PC-3 (cell line): ENCODE data around the gene ANKMY2. TPM values are rescaled to one million over a fixed set of nuclear protein-coding genes. Genes with fewer than 3 reads are reported as not detected.

ENCODE experiments used
- ATAC-seq: fragments of 200-7000 bp; cut with Tn5 transposase; 2 replicates; pipeline ENCODE4 v1.9.1; 2020; ENCODE audit warnings: mild to moderate bottlenecking, moderate library complexity
- BruUV-seq: library from RNA; stranded (reverse); fragments of 400-500 nt; replicated peaks from 2 replicates; lab custom pipeline; 2021; lab: Mats Ljungman, UMichigan
- CTCF ChIA-PET: fragments of 300-600 bp; sonication (Branson Sonifier 250); formaldehyde crosslinking; loops from one replicate; lab custom pipeline; 2022; ENCODE audit warnings: antibody characterized with exemption; lab: Charles Lee
- POLR2A ChIA-PET: fragments of 300-600 bp; sonication (Branson Sonifier 250); formaldehyde crosslinking; loops from one replicate; lab custom pipeline; 2022; ENCODE audit warnings: antibody characterized with exemption; ENCODE audit not compliant: unreplicated experiment; lab: Charles Lee
- DNase-seq: peaks from one replicate; pipeline ENCODE4 v3.0.0-alpha.2; 2015
- H2AFZ ChIP-seq: fragments of 300-600 bp; sonication (generic); 2 replicates; pipeline ENCODE4 v1.6.0; 2016; ENCODE audit warnings: antibody characterized with exemption, low read length
- H3F3A ChIP-seq: fragments of 300-600 bp; sonication (generic); one replicate; pipeline ENCODE4 v1.6.0; 2017; ENCODE audit warnings: antibody characterized with exemption, low read length, control low read depth, mild to moderate bottlenecking; ENCODE audit not compliant: unreplicated experiment
- H3K27ac ChIP-seq: fragments of 300-600 bp; sonication (generic); 2 replicates; pipeline ENCODE4 v1.5.1; 2016; ENCODE audit warnings: mild to moderate bottlenecking, low read length
- H3K27me3 ChIP-seq: fragments of 300-600 bp; sonication (generic); 2 replicates; pipeline ENCODE4 v1.6.1; 2016; ENCODE audit warnings: low read length, mixed read lengths
- H3K36me3 ChIP-seq: fragments of 300-600 bp; sonication (generic); 2 replicates; pipeline ENCODE4 v1.6.1; 2016; ENCODE audit warnings: low read depth, mixed run types, low read length, mixed read lengths
- H3K4me1 ChIP-seq: fragments of 300-600 bp; sonication (generic); 2 replicates; pipeline ENCODE4 v1.5.1; 2016; ENCODE audit warnings: low read length; ENCODE audit not compliant: insufficient read depth
- H3K4me2 ChIP-seq: fragments of 300-600 bp; sonication (generic); 2 replicates; pipeline ENCODE4 v1.6.0; 2016; ENCODE audit warnings: low read length
- H3K4me3 ChIP-seq: fragments of 300-600 bp; sonication (generic); 2 replicates; pipeline ENCODE4 v1.5.1; 2016; ENCODE audit warnings: mild to moderate bottlenecking, low read length, mixed read lengths
- H3K79me2 ChIP-seq: fragments of 300-600 bp; sonication (generic); 2 replicates; pipeline ENCODE4 v1.6.1; 2017; ENCODE audit warnings: low read length, mixed read lengths
- H3K9ac ChIP-seq: fragments of 300-600 bp; sonication (generic); 2 replicates; pipeline ENCODE4 v1.6.0; 2016; ENCODE audit warnings: mild to moderate bottlenecking, low read length
- H3K9me2 ChIP-seq: fragments of 300-600 bp; sonication (generic); replicated peaks from 2 replicates; pipeline ENCODE4 v1.6.1; 2016; ENCODE audit warnings: mixed run types, low read length, mixed read lengths
- H3K9me3 ChIP-seq: fragments of 300-600 bp; sonication (generic); 2 replicates; pipeline ENCODE4 v1.6.1; 2016; ENCODE audit warnings: low read length, mixed read lengths
- H4K20me1 ChIP-seq: fragments of 300-600 bp; sonication (generic); 2 replicates; pipeline ENCODE4 v1.6.1; 2016; ENCODE audit warnings: low read length, mixed read lengths
- CTCF ChIP-seq: fragments of 300-600 bp; sonication (generic); conservative IDR thresholded peaks from 2 replicates; pipeline ENCODE4 v1.5.1; 2017; ENCODE audit warnings: antibody characterized with exemption, low read depth, mild to moderate bottlenecking, low read length
- EZH2 ChIP-seq: fragments of 300-600 bp; sonication (generic); IDR thresholded peaks from one replicate; pipeline ENCODE4 v1.6.1; 2017; ENCODE audit warnings: antibody characterized with exemption, mild to moderate bottlenecking, low read length; ENCODE audit not compliant: unreplicated experiment
- EZH2phosphoT487 ChIP-seq: fragments of 300-600 bp; sonication (generic); IDR thresholded peaks from 2 replicates; pipeline ENCODE4 v1.6.1; 2018; ENCODE audit warnings: mild to moderate bottlenecking, antibody characterized with exemption, low read length, borderline replicate concordance
- intact Hi-C: fragments of 100-400 bp; cut with micrococcal nuclease; formaldehyde crosslinking; loops from 2 replicates; pipeline ENCODE4 v1.9.0; 2023
- total RNA-seq: library from RNA; depleted of rRNA; stranded (reverse); fragments of >200 nt; gene quantifications from 2 replicates; pipeline ENCODE4 v1.2.3, GENCODE V29; 2014

ANKMY2 gene
- total RNA-seq, 1 experiment from 2014 or later: 8.5 TPM

GRCh38 chr7:16589881-16590280 is 55.7 kb downstream of the ANKMY2 start:
- no peak overlapping the region for H3K4me3 ChIP-seq
- H3K9me2 ChIP-seq: no peaks in the 10 kb centered on the region
- DNase-seq (no peak), ATAC-seq (peak; percentile 33; the same call in 1 of the 2 replicates)
- H3K9me3 ChIP-seq: no peaks in the 10 kb centered on the region
- H4K20me1 ChIP-seq: no peaks in the 10 kb centered on the region
- CTCF ChIA-PET: interaction anchor here (0.7 kb wide), 1 partner anchor 105 kb away, joined by 3 read pairs; no protein-coding TSS in a partner anchor
- H3K9ac ChIP-seq: no peak overlapping the region
- intact Hi-C loops: no loop called here
- POLR2A ChIA-PET: no interaction called here
- BruUV-seq: no TSS peak
- no peak overlapping the region for H2AFZ ChIP-seq
- no peak overlapping the region for H3K27ac ChIP-seq
- no peaks in the 10 kb centered on the region for H3K27me3 ChIP-seq
- peaks cover 4% of the 10 kb centered on the region; the same call in 1 of the 2 replicates for H3K4me1 ChIP-seq
- H3F3A ChIP-seq: no peaks in the 10 kb centered on the region
- H3K79me2 ChIP-seq: no peaks in the 10 kb centered on the region
- TF ChIP-seq EZH2 (no peak), EZH2phosphoT487 (no peak), CTCF (no peak)
- H3K36me3 ChIP-seq: no peaks in the 10 kb centered on the region
- H3K4me2 ChIP-seq: no peak overlapping the region

GRCh38 chr7:16587790-16588189 is 57.8 kb downstream of the ANKMY2 start:
- H3K9me3 ChIP-seq: no peaks in the 10 kb centered on the region
- BruUV-seq: no TSS peak
- no peak for TF ChIP-seq CTCF
- TF ChIP-seq EZH2: no peak
- TF ChIP-seq EZH2phosphoT487: no peak
- no peaks in the 10 kb centered on the region for H3K36me3 ChIP-seq
- no peak overlapping the region for H3K9ac ChIP-seq
- no peaks in the 10 kb centered on the region for H3K79me2 ChIP-seq
- H3K9me2 ChIP-seq: no peaks in the 10 kb centered on the region
- no peaks in the 10 kb centered on the region for H3F3A ChIP-seq
- no peak overlapping the region for H3K27ac ChIP-seq
- H4K20me1 ChIP-seq: no peaks in the 10 kb centered on the region
- POLR2A ChIA-PET: no interaction called here
- no peak overlapping the region for H3K4me3 ChIP-seq
- CTCF ChIA-PET: no interaction called here
- intact Hi-C loops: no loop called here
- no peak overlapping the region for H2AFZ ChIP-seq
- no peak overlapping the region for H3K4me2 ChIP-seq
- no peak for ATAC-seq
- H3K4me1 ChIP-seq: no peaks in the 10 kb centered on the region
- DNase-seq: no peak
- H3K27me3 ChIP-seq: no peaks in the 10 kb centered on the region

GRCh38 chr7:16587129-16587528 is 58.4 kb downstream of the ANKMY2 start:
- TF ChIP-seq CTCF (no peak), EZH2phosphoT487 (no peak), EZH2 (no peak)
- Histone ChIP-seq H3K36me3 (no peaks in the 10 kb centered on the region), H3F3A (no peaks in the 10 kb centered on the region), H2AFZ (no peak overlapping the region), H3K9ac (no peak overlapping the region), H3K27ac (no peak overlapping the region), H3K4me2 (no peak overlapping the region), H3K79me2 (no peaks in the 10 kb centered on the region), H3K27me3 (no peaks in the 10 kb centered on the region), H3K4me1 (no peaks in the 10 kb centered on the region), H4K20me1 (no peaks in the 10 kb centered on the region), H3K4me3 (no peak overlapping the region), H3K9me2 (no peaks in the 10 kb centered on the region), H3K9me3 (no peaks in the 10 kb centered on the region)
- ChIA-PET CTCF (no interaction called here), POLR2A (no interaction called here)
- BruUV-seq: no TSS peak
- DNase-seq (no peak), ATAC-seq (no peak)
- intact Hi-C loops: no loop called here
